ENCODE results near the gene RCN1.

RCN1 gene

DNA sequence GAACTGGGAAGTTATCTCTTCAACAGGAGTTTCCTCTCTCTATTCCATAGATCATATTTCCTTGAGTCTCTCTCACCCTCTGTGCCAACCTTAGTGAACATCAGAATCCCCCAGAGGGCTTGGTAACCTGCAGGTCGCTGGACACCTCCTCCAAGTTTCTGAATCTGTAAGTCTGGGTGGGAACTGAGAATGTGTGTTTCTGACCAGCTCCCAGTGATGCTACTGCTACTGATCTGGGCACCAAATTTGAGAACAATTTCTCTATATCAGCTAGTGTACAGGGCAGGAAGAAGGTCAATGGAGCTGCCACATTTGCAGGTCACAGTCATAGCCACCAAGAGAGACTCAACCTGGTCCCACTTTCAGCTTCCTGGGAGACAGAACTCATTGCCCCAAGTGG lies 62.9 kb downstream of the RCN1 start:
- DNase-seq (ENCODE audit: low spot score), result no peak

DNA sequence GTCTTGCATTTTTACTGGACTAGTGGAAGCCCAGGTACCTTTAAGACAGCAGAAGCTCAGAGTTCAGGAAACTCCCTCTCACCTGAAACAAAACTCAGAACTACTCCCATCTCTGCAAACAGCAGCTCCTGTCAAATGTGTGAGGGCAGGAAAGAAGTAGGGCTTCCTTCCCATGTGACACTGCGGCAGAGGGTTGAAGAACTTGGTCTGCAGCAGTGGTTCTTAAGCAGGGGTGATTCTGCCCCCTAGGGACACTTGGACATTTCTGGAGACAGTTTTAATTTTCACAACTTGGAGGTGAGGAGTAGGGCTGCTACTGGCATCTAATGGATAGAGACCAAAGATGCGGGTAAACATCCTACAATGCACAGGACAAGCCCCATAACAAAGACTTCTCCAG lies 63.4 kb downstream of the RCN1 start:
- no peak for DNase-seq (ENCODE audit: low spot score)
